ENCODE results near the gene PLCL1.

Gene PLCL1

GRCh38 chr2:197998702-197999101 is 194.3 kb downstream of the PLCL1 start:
- TF ChIP-seq ZNF8 (CRISPR knock-in tag; IDR thresholded peaks at IDR 0.05) = no peak
- no peak for TF ChIP-seq GLIS3 (CRISPR knock-in tag; IDR thresholded peaks at IDR 0.05)
- TF ChIP-seq POU6F1 (CRISPR knock-in tag; IDR thresholded peaks at IDR 0.05; ENCODE audit: borderline replicate concordance, low read depth) = no peak
- no peak for TF ChIP-seq ZFP3 (CRISPR knock-in tag; IDR thresholded peaks at IDR 0.05)
- no peak for TF ChIP-seq PATZ1 (CRISPR knock-in tag; IDR thresholded peaks at IDR 0.05; ENCODE audit: borderline replicate concordance)
- TF ChIP-seq ZNF565 (CRISPR knock-in tag; conservative IDR thresholded peaks at IDR 0.05; ENCODE audit: low read depth) = no peak
- TF ChIP-seq RARB (CRISPR knock-in tag; IDR thresholded peaks at IDR 0.05) = no peak
- TF ChIP-seq CREB5 (CRISPR knock-in tag; IDR thresholded peaks at IDR 0.05; ENCODE audit: low read depth) = no peak
- TF ChIP-seq TCF4 (CRISPR knock-in tag; IDR thresholded peaks at IDR 0.05; ENCODE audit: borderline replicate concordance) = no peak
- TF ChIP-seq ZC3H10 (CRISPR knock-in tag; IDR thresholded peaks at IDR 0.05) = no peak
- no peak for TF ChIP-seq PPARA (CRISPR knock-in tag; IDR thresholded peaks at IDR 0.05; ENCODE audit: borderline replicate concordance)
- TF ChIP-seq ESRRG (CRISPR knock-in tag; IDR thresholded peaks at IDR 0.05) = no peak
- TF ChIP-seq BACH2 (CRISPR knock-in tag; IDR thresholded peaks at IDR 0.05; ENCODE audit: borderline replicate concordance) = no peak
- TF ChIP-seq OSR1 (CRISPR knock-in tag; IDR thresholded peaks at IDR 0.05) = no peak
- no peak for TF ChIP-seq ZFP30 (CRISPR knock-in tag; IDR thresholded peaks at IDR 0.05)
- no peak for TF ChIP-seq TOX (CRISPR knock-in tag; IDR thresholded peaks at IDR 0.05; ENCODE audit: borderline replicate concordance)
- TF ChIP-seq ISL1 (CRISPR knock-in tag; IDR thresholded peaks at IDR 0.05) = no peak
- TF ChIP-seq ZNF70 (CRISPR knock-in tag; IDR thresholded peaks at IDR 0.05) = no peak
- no peak for ATAC-seq

- TF ChIP-seq TSHZ2 (CRISPR knock-in tag; IDR thresholded peaks at IDR 0.05) (no peak), GLIS3 (CRISPR knock-in tag; IDR thresholded peaks at IDR 0.05) (no peak), ZC3H10 (CRISPR knock-in tag; IDR thresholded peaks at IDR 0.05) (no peak), ISL1 (CRISPR knock-in tag; IDR thresholded peaks at IDR 0.05) (no peak), ZNF70 (CRISPR knock-in tag; IDR thresholded peaks at IDR 0.05) (no peak), ZFP3 (CRISPR knock-in tag; IDR thresholded peaks at IDR 0.05) (no peak), TOX (CRISPR knock-in tag; IDR thresholded peaks at IDR 0.05; ENCODE audit: borderline replicate concordance) (no peak), TCF4 (CRISPR knock-in tag; IDR thresholded peaks at IDR 0.05; ENCODE audit: borderline replicate concordance) (no peak)
- no peak for ATAC-seq
Observed at GRCh38 chr2:198000417-198000816, 196.0 kb downstream of the PLCL1 start.

- ATAC-seq = peak; percentile 63
- TF ChIP-seq CREB5 (CRISPR knock-in tag; IDR thresholded peaks at IDR 0.05; ENCODE audit: low read depth) (0 out of 2 replicates have a peak, but pooled peaks have one; percentile 21), TSHZ2 (CRISPR knock-in tag; IDR thresholded peaks at IDR 0.05) (no peak), PPARA (CRISPR knock-in tag; IDR thresholded peaks at IDR 0.05; ENCODE audit: borderline replicate concordance) (no peak), TCF4 (CRISPR knock-in tag; IDR thresholded peaks at IDR 0.05; ENCODE audit: borderline replicate concordance) (no peak), ESRRG (CRISPR knock-in tag; IDR thresholded peaks at IDR 0.05) (no peak), POU6F1 (CRISPR knock-in tag; IDR thresholded peaks at IDR 0.05; ENCODE audit: borderline replicate concordance, low read depth) (no peak), ZNF565 (CRISPR knock-in tag; conservative IDR thresholded peaks at IDR 0.05; ENCODE audit: low read depth) (no peak), PATZ1 (CRISPR knock-in tag; IDR thresholded peaks at IDR 0.05; ENCODE audit: borderline replicate concordance) (peak; percentile 79), ARNTL (CRISPR knock-in tag; IDR thresholded peaks at IDR 0.05; ENCODE audit: borderline replicate concordance, low read depth) (no peak), ZNF8 (CRISPR knock-in tag; IDR thresholded peaks at IDR 0.05) (no peak), ZFP30 (CRISPR knock-in tag; IDR thresholded peaks at IDR 0.05) (no peak), ZC3H10 (CRISPR knock-in tag; IDR thresholded peaks at IDR 0.05) (no peak), RARB (CRISPR knock-in tag; IDR thresholded peaks at IDR 0.05) (no peak)
Observed at GRCh38 chr2:198004173-198004572, 199.8 kb downstream of the PLCL1 start.

Measured in SK-N-SH treated with all-trans-retinoic acid at 6 μM for 48 hours (cell line).